Left renal cortex interstitium (tissue), 4 donors: ENCODE data around the gene YY1. TPM values are rescaled to one million over a fixed set of nuclear protein-coding genes. Genes with fewer than 3 reads are reported as not detected.
"Not testable (repeated sequence)": the region's sequence is repeated elsewhere in the genome, so short reads cannot be mapped to it uniquely, and the experiment has no call there.

Experiments used
- DNase-seq, 4 donors: peaks; one replicate each; pipeline ENCODE4 v3.0.0-alpha.2; 2013; ENCODE audit warnings: low read depth in 4 of 4, low spot score in 2 of 4, missing footprints in 1 of 4
- polyA plus RNA-seq, 4 donors: library from polyadenylated mRNA; unstranded; fragments of 120-200 nt; gene quantifications; one replicate each; pipeline ENCODE4 v1.2.1, GENCODE V29; 2013; ENCODE audit not compliant: insufficient read length in 4 of 4

YY1 gene
- polyA plus RNA-seq, 4 donors, result 119 to 142 (median 131) TPM

DNA sequence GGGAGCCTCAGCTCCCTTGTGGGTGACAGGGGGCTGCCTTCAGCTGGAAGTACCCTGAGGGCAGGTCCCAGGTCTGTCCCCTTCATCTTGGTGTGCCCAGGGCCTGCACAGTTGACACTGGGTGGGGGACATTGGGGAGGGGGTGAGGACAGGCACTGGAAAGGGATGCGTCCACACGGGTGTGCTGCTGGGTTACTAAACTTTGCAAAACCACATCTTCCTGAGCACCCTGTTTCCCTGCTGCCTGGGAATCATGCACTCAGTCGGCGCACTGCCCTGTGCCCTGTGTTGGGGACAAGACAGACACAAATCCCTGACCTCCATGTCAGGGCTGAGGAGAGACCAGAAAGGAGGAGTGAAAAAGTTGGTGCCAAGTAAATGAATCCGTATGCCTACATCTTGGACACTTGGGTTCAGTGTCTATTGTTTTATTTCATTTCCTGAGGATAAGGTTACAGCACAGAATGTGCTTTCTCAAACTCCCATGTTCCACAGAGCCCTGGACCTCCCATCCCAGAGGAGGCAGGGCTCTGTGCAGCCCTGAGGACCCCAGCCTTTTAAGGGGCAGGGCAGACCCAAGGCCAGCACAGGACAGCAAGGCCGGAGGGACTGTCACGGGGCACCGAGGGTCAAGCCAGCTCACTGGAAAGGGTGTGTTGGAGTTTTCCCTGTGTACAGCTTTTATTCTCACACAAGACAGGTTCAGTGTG lies 70.2 kb downstream of the YY1 start:
- no peak for DNase-seq

DNA sequence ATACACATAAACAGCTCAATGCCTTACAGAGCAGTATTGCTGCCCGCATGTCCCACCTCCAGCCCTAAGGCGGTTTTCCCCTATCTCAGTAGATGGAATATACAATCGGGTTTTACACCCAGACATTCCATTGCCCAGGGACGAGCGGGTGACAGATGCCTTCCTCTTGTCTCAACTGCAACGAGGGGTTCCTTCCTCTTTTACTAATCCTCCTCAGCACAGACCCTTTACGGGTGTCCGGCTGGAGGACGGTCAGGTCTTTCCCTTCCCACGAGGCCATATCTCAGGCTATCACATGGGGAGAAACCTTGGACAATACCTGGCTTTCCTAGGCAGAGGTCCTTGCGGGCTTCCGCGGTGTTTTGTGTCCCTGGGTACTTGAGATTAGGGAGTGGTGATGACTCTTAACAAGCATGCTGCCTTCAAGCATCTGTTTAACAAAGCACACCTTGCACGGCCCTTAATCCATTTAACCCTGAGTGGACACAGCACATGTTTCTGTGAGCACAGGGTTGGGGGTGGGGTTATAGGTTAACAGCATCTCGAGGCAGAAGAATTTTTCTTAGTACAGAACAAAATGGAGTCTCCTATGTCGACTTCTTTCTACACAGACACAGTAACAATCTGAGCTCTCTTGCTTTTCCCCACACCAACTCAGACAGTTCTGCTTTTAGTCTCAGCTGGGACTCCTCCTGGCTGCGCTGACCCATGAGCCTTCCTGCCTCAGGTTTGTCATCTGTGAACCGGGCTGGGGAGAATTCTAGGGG lies 73.3 kb downstream of the YY1 start:
- DNase-seq, result not testable (repeated sequence)

DNA sequence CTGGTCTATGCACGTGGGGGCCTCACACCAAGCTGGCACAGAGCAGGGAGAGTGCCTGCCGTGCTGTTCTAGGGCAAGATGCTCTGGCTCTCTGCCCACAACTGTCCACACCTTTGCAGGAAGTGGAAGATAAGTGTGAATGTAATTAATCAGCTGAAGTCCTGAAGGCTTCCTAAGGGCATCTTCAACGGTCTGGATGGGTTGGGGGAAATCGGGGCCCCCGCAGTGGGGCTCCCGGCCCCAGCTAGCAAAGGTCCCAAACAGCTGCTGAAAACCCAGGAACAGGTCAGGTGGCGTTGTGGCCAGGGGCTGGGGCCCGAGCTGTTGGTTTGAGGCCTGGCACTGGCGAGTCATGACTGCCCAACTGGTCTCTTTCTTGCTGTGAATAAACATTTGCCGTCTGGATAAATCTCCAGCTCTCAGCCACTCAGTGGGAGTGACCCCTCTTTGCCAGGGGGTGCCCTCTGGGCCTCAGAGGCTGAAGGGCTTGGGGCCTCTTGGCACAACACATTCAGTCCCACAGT lies 74.0 kb downstream of the YY1 start:
- no peak for DNase-seq

DNA sequence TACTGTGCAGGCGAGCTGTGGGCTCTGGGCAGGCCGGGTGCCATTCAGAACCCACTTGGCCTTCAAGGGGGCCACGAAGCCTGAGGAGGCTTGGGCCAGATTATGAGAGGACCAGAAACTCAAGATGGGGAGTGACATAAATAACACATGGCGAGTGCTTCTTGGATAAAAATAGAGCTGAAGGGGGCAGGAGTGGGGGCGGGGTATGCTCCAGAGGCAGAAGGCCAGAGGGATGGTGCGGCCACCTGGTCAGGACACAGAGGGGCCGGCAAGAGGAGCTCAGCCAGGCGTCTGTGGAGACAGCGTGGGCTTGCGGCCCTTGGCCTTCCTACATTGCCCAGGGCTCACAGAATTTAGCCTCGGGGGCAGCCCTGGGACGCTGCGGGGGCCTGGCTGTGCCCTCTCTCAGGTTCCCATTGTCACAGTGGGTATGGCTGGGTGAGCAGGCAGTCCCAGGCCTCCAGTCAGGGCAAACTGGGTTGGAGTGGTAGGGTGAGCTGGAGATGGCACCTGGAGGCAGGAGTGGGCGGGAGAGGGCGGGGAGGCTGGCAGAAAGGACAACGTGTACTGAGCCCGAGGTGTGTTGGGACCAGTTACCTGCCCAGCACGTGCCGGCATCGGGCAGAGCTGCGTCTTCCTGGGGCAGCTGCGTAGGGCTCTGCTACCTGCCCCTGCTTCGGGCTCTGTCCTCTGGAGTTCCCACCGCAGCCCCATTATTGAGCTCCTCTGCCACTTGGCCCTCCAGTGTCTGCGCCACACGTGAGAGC lies 74.7 kb downstream of the YY1 start:
- no peak for DNase-seq

DNA sequence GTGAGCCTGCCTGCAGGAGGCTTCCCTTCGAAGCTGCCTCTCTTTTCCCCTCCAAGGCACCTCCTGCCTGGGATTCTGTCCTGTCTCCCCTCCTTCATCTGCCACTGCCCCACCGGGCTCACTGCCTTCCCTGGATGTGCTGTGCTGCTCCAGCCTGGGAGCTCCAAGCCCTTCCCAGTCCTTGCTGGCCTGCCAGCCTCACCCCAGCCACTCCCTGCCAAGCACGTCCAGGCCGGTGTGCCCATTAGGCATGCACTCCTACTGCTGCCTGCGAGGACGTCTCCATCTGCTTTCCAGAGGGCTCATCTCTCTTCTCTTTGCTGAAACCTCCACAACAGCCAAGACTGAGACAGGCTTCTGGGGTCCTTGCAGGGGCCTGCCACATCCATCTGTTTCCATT lies 75.8 kb downstream of the YY1 start:
- no peak for DNase-seq

DNA sequence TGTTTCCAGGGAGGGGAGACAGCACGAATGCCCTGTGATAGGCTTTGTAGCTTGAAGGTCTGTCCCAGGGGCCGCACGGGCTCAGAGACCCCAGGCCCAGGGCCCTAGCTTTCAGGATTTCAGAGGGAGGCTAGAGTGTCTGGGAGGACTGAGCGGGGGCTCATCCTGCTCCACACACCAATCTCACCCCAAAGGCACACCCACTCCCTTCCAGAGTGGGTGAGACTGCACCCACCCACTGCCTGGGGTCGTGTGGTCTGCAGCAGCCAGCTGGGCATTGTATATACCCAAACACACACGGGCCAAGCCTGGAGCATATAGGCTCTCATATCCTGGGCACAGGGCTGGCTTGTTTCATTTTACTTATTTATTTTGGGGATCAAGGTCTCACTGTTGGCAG lies 78.4 kb downstream of the YY1 start:
- no peak for DNase-seq

DNA sequence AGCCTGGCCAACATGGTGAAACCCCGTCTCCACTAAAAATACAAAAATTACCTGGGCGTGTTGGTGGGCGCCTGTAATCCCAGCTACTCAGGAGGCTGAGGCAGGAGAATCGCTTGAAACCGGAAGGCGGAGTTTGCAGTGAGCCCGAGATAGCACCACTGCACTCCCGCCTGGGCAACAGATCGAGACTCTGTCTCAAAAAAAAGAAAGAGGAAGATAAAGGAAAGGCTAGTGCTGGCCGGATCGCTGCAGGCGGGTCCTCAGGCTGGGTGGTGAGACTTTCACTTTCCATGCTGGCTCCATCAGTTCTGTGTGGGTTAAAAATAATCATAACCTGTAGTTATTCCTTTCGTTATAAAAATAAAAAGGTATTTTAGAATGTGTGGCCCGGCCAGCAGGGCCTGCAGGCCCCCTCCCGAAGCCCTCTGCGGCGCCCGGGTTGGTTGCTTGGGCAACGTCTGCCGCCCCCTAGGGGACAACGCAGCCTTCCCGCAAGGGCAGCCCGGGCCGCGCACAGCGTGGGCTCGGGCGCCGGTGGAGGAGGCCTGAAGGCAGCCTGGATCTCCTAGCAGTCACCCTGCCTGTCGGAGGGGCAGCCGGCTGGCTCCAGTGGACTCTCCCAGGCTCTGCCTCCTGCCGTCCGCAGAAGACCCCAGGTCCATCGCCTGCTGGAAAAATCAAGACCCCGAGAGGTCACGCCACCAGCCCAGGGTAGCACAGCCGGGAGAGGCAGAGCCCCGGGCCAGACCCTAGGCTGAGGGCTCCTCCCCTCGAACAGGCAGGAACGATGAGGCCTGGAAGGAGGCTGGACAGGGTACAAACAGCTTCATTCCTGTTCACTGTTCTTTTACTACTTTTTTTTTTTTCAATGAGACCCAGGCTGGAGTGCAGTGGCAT lies 79.2 kb downstream of the YY1 start:
- no peak for DNase-seq

DNA sequence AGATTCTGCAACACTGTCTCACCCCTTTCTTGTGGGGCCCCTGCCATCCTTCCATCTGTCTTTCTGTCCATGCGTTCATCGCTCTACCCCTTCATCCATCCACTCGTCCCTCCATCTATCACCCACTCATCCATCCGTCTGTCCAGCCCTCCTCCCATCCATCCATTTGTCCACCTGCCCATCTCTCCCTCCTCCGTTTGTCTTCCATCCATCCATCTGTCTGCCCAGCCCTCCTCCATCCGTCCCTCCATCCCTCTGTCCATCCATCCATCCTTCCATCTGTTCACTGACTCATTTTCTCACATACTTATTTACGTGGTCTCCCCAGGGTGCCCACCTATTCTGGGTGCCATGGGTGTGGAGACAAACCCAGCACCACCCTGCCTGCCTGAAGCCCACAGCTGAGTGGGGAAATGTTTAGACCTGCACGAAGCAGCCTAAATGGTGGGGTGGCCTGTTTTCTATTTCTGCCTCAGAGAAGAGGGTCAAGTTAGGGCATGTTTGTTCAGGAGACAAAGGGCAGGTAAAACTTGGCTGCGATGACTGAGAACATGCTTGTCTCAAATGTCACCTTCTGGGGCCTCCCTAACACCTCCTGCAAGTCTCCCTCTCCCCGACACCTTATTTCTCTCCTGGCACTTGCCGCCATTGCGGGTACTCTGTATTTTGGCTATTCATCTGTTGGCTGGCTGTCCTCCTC lies 81.4 kb downstream of the YY1 start:
- DNase-seq, result no peak

DNA sequence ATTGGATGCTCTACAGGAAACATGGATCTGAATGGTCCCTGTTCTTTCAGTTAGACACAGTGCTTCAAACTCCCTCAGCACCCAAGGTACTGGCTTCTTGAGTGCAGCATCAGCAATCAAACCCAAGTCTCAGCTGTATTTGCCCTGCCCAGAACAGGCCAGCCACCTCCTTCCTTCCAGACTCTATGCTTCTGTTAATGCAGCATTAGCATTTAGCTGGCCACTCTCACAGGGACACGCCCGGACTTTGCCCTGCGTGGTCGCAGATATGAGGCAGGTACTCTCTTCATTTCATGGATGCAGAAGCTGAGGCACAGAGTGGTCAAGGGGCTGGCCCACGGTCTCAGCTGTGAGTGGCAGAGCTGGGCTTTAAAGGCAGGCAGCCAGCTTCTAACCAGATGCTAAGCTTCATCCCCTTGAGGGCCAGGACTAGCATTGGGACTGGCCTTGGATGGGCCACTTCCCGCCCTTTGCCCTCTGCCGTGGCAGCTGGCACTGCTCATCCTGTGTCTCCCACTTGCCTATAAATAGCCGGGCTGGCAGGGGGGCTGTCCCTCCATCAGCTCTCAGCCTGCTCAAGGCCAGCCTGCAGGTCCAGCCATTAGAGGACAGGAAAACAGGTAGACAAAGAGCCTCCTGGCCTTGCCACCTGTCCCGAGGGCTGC lies 82.7 kb downstream of the YY1 start:
- no peak for DNase-seq

DNA sequence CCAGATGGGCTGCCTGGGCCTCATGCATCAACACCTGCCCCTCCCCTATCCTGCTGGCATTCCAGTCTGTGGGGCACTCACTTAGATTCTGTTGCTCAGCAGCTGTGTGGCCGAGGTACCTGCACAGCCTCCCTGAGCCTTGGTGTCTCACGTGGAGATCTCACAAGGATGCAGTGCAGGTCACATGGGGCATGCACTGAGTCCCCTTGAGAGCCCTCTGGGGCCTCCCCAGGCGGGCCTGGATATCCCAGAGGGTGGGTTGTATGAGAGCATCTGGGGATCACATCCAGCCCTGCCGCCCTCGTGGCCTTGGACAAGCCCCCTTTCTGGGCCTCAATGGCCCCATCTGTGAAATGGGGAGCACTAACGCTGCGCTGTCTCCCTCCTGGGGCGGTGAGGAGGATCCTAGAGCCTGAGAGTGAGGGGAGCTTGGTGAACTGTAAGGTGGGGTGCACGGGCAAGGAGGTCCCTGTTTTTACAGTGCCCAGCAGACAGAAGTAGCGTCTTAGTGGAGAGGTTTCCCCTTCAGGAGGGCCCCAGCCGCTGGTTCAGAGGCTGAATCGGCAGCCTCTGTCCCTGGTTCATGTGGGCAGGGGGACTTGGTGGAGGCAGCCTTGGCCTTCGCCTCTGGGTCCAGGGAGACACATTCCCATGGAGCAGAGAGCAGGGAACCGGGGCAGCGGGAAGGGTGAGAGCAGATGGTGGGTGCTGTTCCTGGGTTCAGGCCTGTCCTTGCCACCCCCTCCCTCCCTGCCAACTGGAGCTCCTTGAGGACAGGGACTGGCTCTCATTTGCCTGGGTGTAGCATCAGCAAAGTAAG lies 83.4 kb downstream of the YY1 start:
- DNase-seq, result no peak

DNA sequence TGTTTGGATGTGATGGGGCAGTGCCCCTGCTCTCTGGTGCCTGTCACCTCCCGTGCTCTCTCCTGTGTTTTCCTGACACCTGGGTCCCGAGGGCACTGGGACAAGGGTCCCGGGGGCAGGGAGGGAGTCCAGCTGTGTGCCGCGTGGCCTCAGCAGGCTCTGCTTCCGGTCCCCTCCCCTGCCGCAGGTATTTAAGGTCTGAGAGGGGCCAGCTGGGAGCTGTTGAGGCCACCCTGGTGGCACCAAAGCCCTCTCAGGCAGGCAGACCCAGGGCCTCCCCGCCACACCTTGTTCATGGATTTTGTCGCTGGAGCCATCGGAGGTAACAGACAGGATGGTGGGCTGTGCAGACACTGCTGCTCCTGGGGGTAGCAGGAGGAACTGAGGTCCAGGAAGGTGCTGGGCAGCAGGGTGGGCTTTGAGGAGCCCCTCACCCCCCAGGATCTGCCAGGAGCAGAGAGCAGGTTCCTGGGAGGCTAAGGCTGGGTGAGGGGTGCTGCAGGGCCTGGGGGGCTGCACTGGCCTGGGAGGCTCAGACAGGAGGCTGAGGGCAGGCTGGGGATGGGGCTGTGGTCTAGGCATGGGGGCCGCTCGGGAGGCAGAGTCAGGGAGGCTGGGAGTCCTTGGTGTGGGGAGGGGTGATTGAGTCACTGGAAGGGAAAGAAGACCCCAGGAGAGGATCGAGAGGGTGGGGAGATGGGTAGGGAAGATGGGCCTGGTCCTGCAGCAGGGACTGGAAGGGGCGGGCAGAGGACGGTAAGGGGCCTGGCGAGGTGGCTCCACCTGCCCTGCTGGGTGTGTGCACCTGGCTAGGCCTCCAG lies 84.4 kb downstream of the YY1 start, which contains the start of gene SLC25A47:
Gene SLC25A47, plus strand, starts transcription at position 219 of the 821 bp plus-strand sequence. Its CDS starts 76 bp downstream, at position 295.
- no peak for DNase-seq

DNA sequence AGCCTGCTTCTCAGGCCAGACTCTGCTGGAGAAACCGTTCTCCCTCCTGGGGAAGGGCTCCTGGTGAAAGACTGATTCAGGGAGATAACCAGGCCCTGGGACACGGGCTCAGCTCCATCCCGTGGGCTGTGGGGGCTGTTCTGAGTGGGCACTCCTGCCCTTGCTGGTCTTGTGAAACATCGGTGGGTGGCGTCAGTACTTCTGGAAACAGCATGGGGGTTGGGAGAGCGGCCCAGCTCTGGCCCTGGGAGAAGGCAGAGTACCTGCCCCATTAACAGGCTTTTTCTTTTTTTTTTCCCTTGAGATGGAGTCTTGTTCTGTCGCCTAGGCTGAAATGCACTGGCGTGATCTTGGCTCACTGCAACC lies 85.0 kb downstream of the YY1 start:
- DNase-seq, result no peak

DNA sequence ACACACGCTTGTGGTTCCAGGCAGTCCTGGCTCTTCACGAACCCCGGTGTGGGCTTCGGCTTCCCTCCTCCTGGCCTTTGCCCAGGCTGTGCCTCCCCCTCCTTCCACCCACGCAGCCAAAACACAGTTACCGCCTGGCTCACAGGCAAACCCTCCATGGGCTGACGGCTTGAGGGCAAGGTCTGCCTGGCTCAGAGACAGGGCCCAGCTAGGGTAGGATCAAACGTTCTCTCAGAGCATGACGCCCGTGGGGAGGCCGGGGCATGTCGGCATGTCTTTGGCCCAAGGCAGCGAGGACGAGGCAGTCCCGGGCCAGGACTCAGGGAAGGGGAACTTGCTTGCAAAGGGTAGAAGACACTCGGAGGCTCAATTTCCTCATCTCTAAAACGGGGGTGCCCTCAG lies 86.3 kb downstream of the YY1 start:
- no peak for DNase-seq

DNA sequence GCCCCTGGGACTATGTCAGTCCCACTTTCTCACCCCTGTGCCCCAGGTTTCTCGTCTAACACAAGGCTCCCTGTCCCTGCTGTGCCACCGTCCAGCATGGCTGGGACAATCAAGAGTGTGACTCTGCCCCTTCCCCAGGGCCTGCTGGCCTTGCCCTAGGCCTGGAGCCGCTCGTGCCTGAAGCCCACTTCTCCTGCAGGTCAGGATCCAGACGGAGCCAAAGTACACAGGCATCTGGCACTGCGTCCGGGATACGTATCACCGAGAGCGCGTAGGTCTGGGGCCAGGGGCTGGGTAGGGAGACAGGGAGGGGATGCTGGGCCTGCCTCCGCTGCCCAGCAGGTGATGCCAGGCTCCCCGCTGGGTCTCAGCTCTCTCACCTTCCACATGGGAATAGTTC lies 87.0 kb downstream of the YY1 start:
- no peak for DNase-seq

DNA sequence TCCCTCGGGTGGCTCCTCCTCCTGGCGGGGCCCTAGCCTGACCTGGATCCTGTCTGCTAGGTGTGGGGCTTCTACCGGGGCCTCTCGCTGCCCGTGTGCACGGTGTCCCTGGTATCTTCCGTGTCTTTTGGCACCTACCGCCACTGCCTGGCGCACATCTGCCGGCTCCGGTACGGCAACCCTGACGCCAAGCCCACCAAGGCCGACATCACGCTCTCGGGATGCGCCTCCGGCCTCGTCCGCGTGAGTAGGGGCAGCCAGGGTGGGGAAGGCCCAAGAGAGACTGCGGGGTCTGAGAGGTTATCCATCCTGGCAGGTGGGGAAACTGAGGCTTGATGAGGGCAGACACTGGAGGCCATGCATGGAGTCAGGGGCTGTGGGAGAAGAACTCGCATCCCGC lies 88.2 kb downstream of the YY1 start:
- DNase-seq, result no peak

DNA sequence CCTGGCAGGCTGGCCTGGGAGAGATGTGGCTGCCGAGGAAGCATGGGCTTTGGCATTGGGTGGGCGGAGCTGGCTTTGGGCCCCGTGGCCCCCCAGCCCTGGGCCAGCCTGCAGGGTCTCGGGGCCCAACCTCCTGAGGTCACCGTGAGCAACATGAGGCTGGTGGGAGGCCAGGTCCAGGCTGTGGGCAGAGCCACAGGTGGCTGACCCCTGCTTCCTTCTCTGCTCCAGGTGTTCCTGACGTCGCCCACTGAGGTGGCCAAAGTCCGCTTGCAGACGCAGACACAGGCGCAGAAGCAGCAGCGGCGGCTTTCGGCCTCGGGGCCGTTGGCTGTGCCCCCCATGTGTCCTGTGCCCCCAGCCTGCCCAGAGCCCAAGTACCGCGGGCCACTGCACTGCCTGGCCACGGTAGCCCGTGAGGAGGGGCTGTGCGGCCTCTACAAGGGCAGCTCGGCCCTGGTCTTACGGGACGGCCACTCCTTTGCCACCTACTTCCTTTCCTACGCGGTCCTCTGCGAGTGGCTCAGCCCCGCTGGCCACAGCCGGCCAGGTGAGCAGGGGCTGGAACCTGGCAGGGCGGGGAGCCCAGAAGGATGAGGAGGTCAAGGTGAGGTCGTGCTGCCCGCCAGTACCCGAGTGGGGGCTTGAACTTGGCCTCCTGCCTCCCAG lies 89.7 kb downstream of the YY1 start:
- DNase-seq, result no peak
